GM12878 (cell line): Measurements from ENCODE around the gene ADCY2. TPM values are rescaled to one million over a fixed set of nuclear protein-coding genes. Genes with fewer than 3 reads are reported as not detected.

Experiments used
- ATF2 ChIP-seq: IDR thresholded peaks from 2 replicates; pipeline ENCODE4 v1.6.1; 2012; ENCODE audit warnings: low read length, inconsistent platforms
- BHLHE40 ChIP-seq, 2 experiments: fragments of 450-650 bp in 1 of 2; IDR thresholded peaks; 2 replicates each; pipeline ENCODE4 v1.6.1; 2011 to 2017; ENCODE audit warnings: low read depth in 2 of 2, borderline replicate concordance in 1 of 2, improper control_type of control experiment in 1 of 2, low read length in 1 of 2, mild to moderate bottlenecking in 1 of 2
- CEBPB ChIP-seq, 2 experiments: fragments of 150-350 bp in 1 of 2; IDR thresholded peaks; 2 replicates each; pipeline ENCODE4 v1.6.1; 2012 to 2014; ENCODE audit warnings: low read depth in 2 of 2, low read length in 2 of 2, borderline replicate concordance in 1 of 2, inconsistent platforms in 1 of 2
- EED ChIP-seq: sonication (generic); IDR thresholded peaks from 2 replicates; pipeline ENCODE4 v1.6.1; 2016; ENCODE audit warnings: antibody characterized with exemption, low read depth
- ESRRA ChIP-seq: IDR thresholded peaks from 2 replicates; pipeline ENCODE4 v1.6.1; 2012; ENCODE audit warnings: mild to moderate bottlenecking, low read length, improper control_type of control experiment
- FOS ChIP-seq: IDR thresholded peaks from 3 replicates; pipeline ENCODE4 v1.6.1; 2011; ENCODE audit warnings: borderline replicate concordance; ENCODE audit not compliant: insufficient read length; ENCODE audit errors: extremely low read depth
- FOXM1 ChIP-seq: IDR thresholded peaks from 2 replicates; pipeline ENCODE4 v1.6.1; 2012; ENCODE audit warnings: low read depth, mild to moderate bottlenecking, inconsistent platforms, low read length, moderate library complexity
- HDAC6 ChIP-seq: fragments of 200-600 bp; sonication (generic); IDR thresholded peaks from one replicate; pipeline ENCODE4 v1.8.0; 2017; ENCODE audit warnings: antibody characterized with exemption; ENCODE audit not compliant: unreplicated experiment
- IKZF1 ChIP-seq: fragments of 450-650 bp; conservative IDR thresholded peaks from 2 replicates; pipeline ENCODE4 v1.6.1; 2017; ENCODE audit warnings: antibody characterized with exemption, mild to moderate bottlenecking
- IRF3 ChIP-seq: fragments of 450-650 bp; IDR thresholded peaks from 2 replicates; pipeline ENCODE4 v1.6.1; 2014; ENCODE audit warnings: mild to moderate bottlenecking
- NFXL1 ChIP-seq: fragments of 450-650 bp; IDR thresholded peaks from 2 replicates; pipeline ENCODE4 v1.6.1; 2017; ENCODE audit warnings: antibody characterized with exemption, mild to moderate bottlenecking, borderline replicate concordance
- NFYA ChIP-seq: IDR thresholded peaks from 2 replicates; pipeline ENCODE4 v1.6.1; 2011; ENCODE audit warnings: low read depth, mild to moderate bottlenecking, low read length, improper control_type of control experiment, borderline replicate concordance
- PML ChIP-seq: IDR thresholded peaks from 2 replicates; pipeline ENCODE4 v1.6.1; 2012; ENCODE audit warnings: low read length, inconsistent platforms
- RBBP5 ChIP-seq: fragments of 200-600 bp; sonication (generic); conservative IDR thresholded peaks from 2 replicates; pipeline ENCODE4 v1.6.1; 2016
- SIX5 ChIP-seq: IDR thresholded peaks from 2 replicates; pipeline ENCODE4 v1.6.1; 2011; ENCODE audit warnings: mild to moderate bottlenecking, low read depth, low read length, moderate library complexity; ENCODE audit not compliant: severe bottlenecking
- SKIL ChIP-seq: fragments of 450-650 bp; IDR thresholded peaks from 2 replicates; pipeline ENCODE4 v1.6.1; 2017; ENCODE audit warnings: mild to moderate bottlenecking, low read depth, inconsistent platforms; ENCODE audit not compliant: poor library complexity, severe bottlenecking
- SMC3 ChIP-seq: IDR thresholded peaks from 2 replicates; pipeline ENCODE4 v1.6.1; 2011; ENCODE audit warnings: low read length, improper control_type of control experiment, borderline replicate concordance
- TCF12 ChIP-seq: IDR thresholded peaks from 2 replicates; pipeline ENCODE4 v1.6.1; 2011; ENCODE audit warnings: low read depth, mild to moderate bottlenecking, low read length
- YBX1 ChIP-seq: fragments of 450-650 bp; IDR thresholded peaks from 2 replicates; pipeline ENCODE4 v1.6.1; 2016; ENCODE audit warnings: antibody characterized with exemption
- ZBTB4 ChIP-seq: fragments of 450-650 bp; formaldehyde crosslinking; IDR thresholded peaks from 2 replicates; pipeline ENCODE4 v1.4.0; 2022; ENCODE audit warnings: mild to moderate bottlenecking, moderate library complexity
- ZZZ3 ChIP-seq: IDR thresholded peaks from 2 replicates; pipeline ENCODE4 v1.6.1; 2011; ENCODE audit warnings: low read depth; ENCODE audit not compliant: control insufficient read depth, insufficient read length
- polyA plus RNA-seq, 11 experiments: library from polyadenylated mRNA; depleted of rRNA in 4 of 11; unstranded in 6 of 11; stranded (reverse) in 5 of 11; fragments of >200 nt; fragmentation: Nextera tagmentation in 4 of 11; fragmentation: Illumina TruSeq in 1 of 11; extraction: Ambion mirVana in 4 of 11; extraction: Trizol in 1 of 11; gene quantifications; 1 replicate in 1 of 11; 2 replicates in 10 of 11; pipeline versions ENCODE4 v1.2.1 to v1.2.3, GENCODE V29; 2011 to 2016; ENCODE audit warnings: inconsistent platforms in 2 of 11, missing spikeins in 2 of 11, low read depth in 1 of 11
- total RNA-seq, 4 experiments: library from RNA; depleted of rRNA in 3 of 4; stranded (reverse); fragments of >200 nt in 3 of 4; fragmentation: Illumina TruSeq in 1 of 4; extraction: Trizol in 1 of 4; gene quantifications; 2 replicates each; pipeline versions ENCODE4 v1.2.1 to v1.2.3, GENCODE V29; 2013 to 2021

ADCY2 gene
- total and polyA plus RNA-seq, 10 of the 15 experiments (the other 5 are each of a cell fraction or from before 2014, with no cell fraction given), result 0.07 to 0.26 TPM; not detected in 8

GRCh38 chr5:7868773-7869473 lies 473.0 kb downstream of the ADCY2 start, which contains the start of the genes FASTKD3 and MTRR (continued):
- TF ChIP-seq ATF2 (no peak), SIX5 (no peak), HDAC6 (no peak), SMC3 (no peak), RBBP5 (no peak), BHLHE40 (IDR thresholded peaks at IDR 0.05; ENCODE audit: borderline replicate concordance in 1 of 2, low read depth in 2 of 2, low read length in 1 of 2) (peak in 1 of 2 experiments; percentile 68; a peak in 2 of 4 replicates), NFYA (no peak; the same call in 1 of the 2 replicates), IKZF1 (peak; percentile 77), FOXM1 (no peak), NFXL1 (no peak), SKIL (no peak), IRF3 (peak; percentile 81), ZBTB4 (CRISPR knock-in tag) (no peak), EED (peak; percentile 12; the same call in 1 of the 2 replicates), PML (0 out of 2 replicates have a peak, but pooled peaks have one; percentile 36), YBX1 (no peak), ESRRA (no peak), ZZZ3 (no peak), TCF12 (peak; percentile 51; the same call in 1 of the 2 replicates), CEBPB (IDR thresholded peaks at IDR 0.05; ENCODE audit: borderline replicate concordance in 1 of 2, low read depth in 2 of 2, low read length in 2 of 2) (no peak), FOS (peak; percentile 71)
